Measurements from ENCODE around the gene TMEM100.

GRCh38 chr17:55770196-55770870 lies 47.7 kb upstream of the TMEM100 start:
- TF ChIP-seq YY1 (IDR thresholded peaks at IDR 0.05; ENCODE audit: low read depth) (no peak), MEF2A (IDR thresholded peaks at IDR 0.05; ENCODE audit: borderline replicate concordance, low read depth) (no peak), POLR2AphosphoS5 (IDR thresholded peaks at IDR 0.05; ENCODE audit: low read depth, low read length) (no peak), CHD2 (IDR thresholded peaks at IDR 0.05; ENCODE audit: low read length, partially characterized antibody) (no peak), SMC3 (IDR thresholded peaks at IDR 0.05; ENCODE audit: low read depth, low read length) (peak; percentile 89), NRF1 (IDR thresholded peaks at IDR 0.05; ENCODE audit: low read depth, low read length) (0 out of 2 replicates have a peak, but pooled peaks have one; percentile 10), CTCF (IDR thresholded peaks at IDR 0.05) (peak; percentile 85), TEAD4 (IDR thresholded peaks at IDR 0.05; ENCODE audit: borderline replicate concordance, insufficient read depth) (no peak), MAX (IDR thresholded peaks at IDR 0.05; ENCODE audit: low read depth) (no peak), RCOR1 (IDR thresholded peaks at IDR 0.05; ENCODE audit: low read length) (no peak)

All from SK-N-SH (cell line).